ENCODE data around the gene RBP5. TPM values are rescaled to one million over a fixed set of nuclear protein-coding genes. Genes with fewer than 3 reads are reported as not detected.

The RBP5 gene
- total and polyA plus RNA-seq, 9 of the 15 experiments (the other 6 are each of a cell fraction or from before 2014, with no cell fraction given) = 8.6 to 22.5 (median 11.4) TPM

GRCh38 chr12:7139200-7139599 lies 10.5 kb upstream of the RBP5 start:
- POLR2A ChIA-PET = interaction anchor here (0.6 kb wide), 1 partner anchor 74 kb away, joined by 4 read pairs; no protein-coding TSS in a partner anchor

More at GRCh38 chr12:7139200-7139599, 10.5 kb upstream of the RBP5 start:
- H3K4me3 ChIP-seq = no peak overlapping the region
- no TSS peak for BruUV-seq (replicated peaks)
- no peak for TF ChIP-seq HNRNPUL1 (IDR thresholded peaks at IDR 0.05; ENCODE audit: low read length)
- TF ChIP-seq KLF13 (tag; IDR thresholded peaks at IDR 0.05; ENCODE audit: borderline replicate concordance, low read depth) = no peak
- TF ChIP-seq NEUROD1 (IDR thresholded peaks at IDR 0.05; ENCODE audit: borderline replicate concordance, low read depth, low read length, partially characterized antibody) = no peak
- TF ChIP-seq, protein P1, sequence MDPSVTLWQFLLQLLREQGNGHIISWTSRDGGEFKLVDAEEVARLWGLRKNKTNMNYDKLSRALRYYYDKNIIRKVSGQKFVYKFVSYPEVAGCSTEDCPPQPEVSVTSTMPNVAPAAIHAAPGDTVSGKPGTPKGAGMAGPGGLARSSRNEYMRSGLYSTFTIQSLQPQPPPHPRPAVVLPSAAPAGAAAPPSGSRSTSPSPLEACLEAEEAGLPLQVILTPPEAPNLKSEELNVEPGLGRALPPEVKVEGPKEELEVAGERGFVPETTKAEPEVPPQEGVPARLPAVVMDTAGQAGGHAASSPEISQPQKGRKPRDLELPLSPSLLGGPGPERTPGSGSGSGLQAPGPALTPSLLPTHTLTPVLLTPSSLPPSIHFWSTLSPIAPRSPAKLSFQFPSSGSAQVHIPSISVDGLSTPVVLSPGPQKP (CRISPR knock-in tag; IDR thresholded peaks at IDR 0.05) = no peak
- TF ChIP-seq CBX2 (IDR thresholded peaks at IDR 0.05; ENCODE audit: insufficient read depth, low read length, poor library complexity, severe bottlenecking) = no peak
- no peak for TF ChIP-seq HSF4 (CRISPR knock-in tag; IDR thresholded peaks at IDR 0.05; ENCODE audit: borderline replicate concordance)
- TF ChIP-seq CAMTA2 (CRISPR knock-in tag; conservative IDR thresholded peaks at IDR 0.05) = no peak
- no peak for TF ChIP-seq NFYB (IDR thresholded peaks at IDR 0.05; ENCODE audit: extremely low read depth, insufficient read length)
- peak; percentile 12 for TF ChIP-seq RBM25 (IDR thresholded peaks at IDR 0.05; ENCODE audit: low read depth, low read length, severe bottlenecking)
- intact Hi-C loops (cut with micrococcal nuclease) (no loop called here), in situ Hi-C loops (cut with MboI) (no loop called here)
- WGBS (ENCODE audit: insufficient coverage, low coverage, missing lambda C conversion rate) = 85% methylated on average over 2 of the region's 2 CpGs
- DNase-seq (ENCODE audit: extremely low read depth in 1 of 4, low spot score in 3 of 4) = no peak
- no peaks in the 10 kb centered on the region for H4K20me1 ChIP-seq (replicated peaks; ENCODE audit: control insufficient read depth, insufficient read depth, low read length)
- no peaks in the 10 kb centered on the region for H3K79me2 ChIP-seq (ENCODE audit: control insufficient read depth, insufficient read depth, low read length)
- no peak overlapping the region for H3K27ac ChIP-seq (ENCODE audit: extremely low read depth, low read depth, low read length)
- no peak overlapping the region for H3K4me2 ChIP-seq (ENCODE audit: insufficient read depth, low read length)
- peaks cover 41% of the 10 kb centered on the region; the same call in 2 of the 3 replicates for H3K36me3 ChIP-seq (ENCODE audit: control insufficient read depth, insufficient read depth, low read length)
- H2AFZ ChIP-seq (ENCODE audit: low read depth, low read length) = no peak overlapping the region
- no peaks in the 10 kb centered on the region for H3K27me3 ChIP-seq (ENCODE audit: control insufficient read depth in 2 of 2, insufficient read depth in 2 of 2, low read length in 2 of 2)
- no peak for FAIRE-seq
- ATAC-seq = no peak
- CTCF ChIA-PET (ENCODE audit: low intra/inter-chr PET ratio) = no interaction called here
- no peaks in the 10 kb centered on the region for H3K9me3 ChIP-seq (replicated peaks; ENCODE audit: control insufficient read depth, insufficient read depth, low read depth, low read length)
- no peaks in the 10 kb centered on the region; a peak in 2 of 5 replicates for H3K4me1 ChIP-seq (replicated peaks in 1 of 2; ENCODE audit: control insufficient read depth in 2 of 2, insufficient read depth in 2 of 2, low read length in 2 of 2)
- H3K9me1 ChIP-seq (ENCODE audit: control insufficient read depth, insufficient read depth, low read length) = no peaks in the 10 kb centered on the region
- no peak overlapping the region for H3K9ac ChIP-seq (ENCODE audit: insufficient read depth in 1 of 2, low read depth in 2 of 2, low read length in 2 of 2)
